ENCODE measurements around the gene GPR12.

- TF ChIP-seq POLR2AphosphoS5 (IDR thresholded peaks at IDR 0.05; ENCODE audit: low read depth, low read length) (no peak), FOXP2 (optimal IDR thresholded peaks at IDR 0.05; ENCODE audit: borderline replicate concordance, extremely low read depth, extremely low read length, insufficient read depth) (no peak), REST (IDR thresholded peaks at IDR 0.05; ENCODE audit: insufficient read depth in 1 of 2, low read depth in 2 of 2, low read length in 2 of 2) (no peak), SIN3A (IDR thresholded peaks at IDR 0.05; ENCODE audit: borderline replicate concordance, insufficient read depth, low read length) (no peak), TAF1 (IDR thresholded peaks at IDR 0.05; ENCODE audit: borderline replicate concordance, insufficient read depth, low read length) (no peak)
Observed at GRCh38 chr13:26758496-26759157, 2.0 kb downstream of the GPR12 start.

Data from PFSK-1 (cell line).